HepG2 (cell line): ENCODE data around the gene SEC31A. TPM values are rescaled to one million over a fixed set of nuclear protein-coding genes. Genes with fewer than 3 reads are reported as not detected.
A peak's percentile ranks its signal among the peaks of the same experiment; 100 is the strongest.

Experiments
- ERF ChIP-seq: IDR thresholded peaks from 2 replicates; pipeline ENCODE4 v1.6.1; 2018; ENCODE audit warnings: missing biosample characterization, missing genetic modification reagents
- FOXM1 ChIP-seq: sonication (generic); formaldehyde crosslinking; IDR thresholded peaks from 2 replicates; pipeline ENCODE4 v1.5.0; 2020; ENCODE audit warnings: missing genetic modification reagents
- KLF11 ChIP-seq: IDR thresholded peaks from 2 replicates; pipeline ENCODE4 v1.6.1; 2016; ENCODE audit warnings: missing compliant biosample characterization
- MEF2D ChIP-seq: sonication (generic); formaldehyde crosslinking; IDR thresholded peaks from 2 replicates; pipeline ENCODE4 v1.5.1; 2020; ENCODE audit warnings: mild to moderate bottlenecking, missing genetic modification reagents
- MTA1 ChIP-seq: sonication (generic); formaldehyde crosslinking; IDR thresholded peaks from 2 replicates; pipeline ENCODE4 v1.4.0; 2020; ENCODE audit warnings: missing genetic modification reagents, mild to moderate bottlenecking, borderline replicate concordance
- SATB2 ChIP-seq: sonication (generic); formaldehyde crosslinking; IDR thresholded peaks from 2 replicates; pipeline ENCODE4 v1.5.0; 2020; ENCODE audit warnings: missing genetic modification reagents
- SIX1 ChIP-seq: sonication (generic); formaldehyde crosslinking; IDR thresholded peaks from 2 replicates; pipeline ENCODE4 v1.4.0; 2020; ENCODE audit warnings: missing genetic modification reagents, borderline replicate concordance
- SRSF9 ChIP-seq: fragments of 200-400 bp; formaldehyde crosslinking; IDR thresholded peaks from 2 replicates; pipeline ENCODE4 v1.6.1; 2018; ENCODE audit warnings: borderline replicate concordance, mild to moderate bottlenecking, low read depth, low read length; ENCODE audit not compliant: insufficient read depth, poor library complexity, severe bottlenecking
- ZNF160 ChIP-seq: sonication (generic); formaldehyde crosslinking; IDR thresholded peaks from 2 replicates; pipeline ENCODE4 v1.8.0; 2022; ENCODE audit warnings: mild to moderate bottlenecking, inconsistent platforms, missing genetic modification reagents
- ZNF569 ChIP-seq: sonication (generic); formaldehyde crosslinking; IDR thresholded peaks from 2 replicates; pipeline ENCODE4 v1.5.0; 2020; ENCODE audit warnings: mild to moderate bottlenecking, missing genetic modification reagents, moderate library complexity, borderline replicate concordance
- ZNF660 ChIP-seq: sonication (generic); formaldehyde crosslinking; IDR thresholded peaks from 2 replicates; pipeline ENCODE4 v1.5.1; 2020; ENCODE audit warnings: mild to moderate bottlenecking, low read depth, missing genetic modification reagents, borderline replicate concordance
- ZNF782 ChIP-seq: sonication (generic); formaldehyde crosslinking; IDR thresholded peaks from 2 replicates; pipeline ENCODE4 v1.4.0; 2020; ENCODE audit warnings: missing genetic modification reagents, mild to moderate bottlenecking, borderline replicate concordance
- ZSCAN25 ChIP-seq: sonication (generic); formaldehyde crosslinking; IDR thresholded peaks from 2 replicates; pipeline ENCODE4 v1.8.0; 2022; ENCODE audit warnings: mild to moderate bottlenecking, missing genetic modification reagents
- polyA plus RNA-seq, 8 experiments: library from polyadenylated mRNA; depleted of rRNA in 3 of 8; stranded (reverse) in 7 of 8; unstranded in 1 of 8; fragments of >200 nt; fragmentation: Illumina TruSeq in 4 of 8; extraction: Trizol in 4 of 8; gene quantifications; 2 replicates each; pipeline versions ENCODE4 v1.2.1 to v1.2.3, GENCODE V29; 2011 to 2016; ENCODE audit warnings: low read depth in 4 of 8, missing spikeins in 1 of 8, mixed read lengths in 1 of 8; ENCODE audit not compliant: insufficient read depth in 1 of 8
- total RNA-seq, 5 experiments: library from RNA; depleted of rRNA; stranded (reverse); fragments of >200 nt; fragmentation: Illumina TruSeq; extraction: Trizol; gene quantifications; 2 replicates each; pipeline ENCODE4 v1.2.3, GENCODE V29; 2016; ENCODE audit warnings: low read depth in 1 of 5
- TF ChIP-seq, protein P1 (sequence below): IDR thresholded peaks from 2 replicates; pipeline ENCODE4 v1.6.1; 2016; ENCODE audit warnings: low read depth
- TF ChIP-seq, protein P2 (sequence below): sonication (generic); formaldehyde crosslinking; IDR thresholded peaks from 2 replicates; pipeline ENCODE4 v1.4.0; 2020; ENCODE audit warnings: mild to moderate bottlenecking, missing genetic modification reagents
- TF ChIP-seq, protein P3 (sequence below): sonication (generic); formaldehyde crosslinking; IDR thresholded peaks from 2 replicates; pipeline ENCODE4 v1.4.0; 2020; ENCODE audit warnings: mild to moderate bottlenecking, missing genetic modification reagents
- TF ChIP-seq, protein P4 (sequence below): sonication (generic); formaldehyde crosslinking; IDR thresholded peaks from 2 replicates; pipeline ENCODE4 v1.5.0; 2020; ENCODE audit warnings: missing genetic modification reagents, mild to moderate bottlenecking, borderline replicate concordance
- TF ChIP-seq, protein P5 (sequence below): sonication (generic); formaldehyde crosslinking; IDR thresholded peaks from 2 replicates; pipeline ENCODE4 v1.8.0; 2022; ENCODE audit warnings: missing genetic modification reagents, mild to moderate bottlenecking, inconsistent platforms, borderline replicate concordance

Gene SEC31A
- total and polyA plus RNA-seq, 2 of the 13 experiments (the other 11 are each of a cell fraction or from before 2014, with no cell fraction given): 231 to 435 TPM

DNA sequence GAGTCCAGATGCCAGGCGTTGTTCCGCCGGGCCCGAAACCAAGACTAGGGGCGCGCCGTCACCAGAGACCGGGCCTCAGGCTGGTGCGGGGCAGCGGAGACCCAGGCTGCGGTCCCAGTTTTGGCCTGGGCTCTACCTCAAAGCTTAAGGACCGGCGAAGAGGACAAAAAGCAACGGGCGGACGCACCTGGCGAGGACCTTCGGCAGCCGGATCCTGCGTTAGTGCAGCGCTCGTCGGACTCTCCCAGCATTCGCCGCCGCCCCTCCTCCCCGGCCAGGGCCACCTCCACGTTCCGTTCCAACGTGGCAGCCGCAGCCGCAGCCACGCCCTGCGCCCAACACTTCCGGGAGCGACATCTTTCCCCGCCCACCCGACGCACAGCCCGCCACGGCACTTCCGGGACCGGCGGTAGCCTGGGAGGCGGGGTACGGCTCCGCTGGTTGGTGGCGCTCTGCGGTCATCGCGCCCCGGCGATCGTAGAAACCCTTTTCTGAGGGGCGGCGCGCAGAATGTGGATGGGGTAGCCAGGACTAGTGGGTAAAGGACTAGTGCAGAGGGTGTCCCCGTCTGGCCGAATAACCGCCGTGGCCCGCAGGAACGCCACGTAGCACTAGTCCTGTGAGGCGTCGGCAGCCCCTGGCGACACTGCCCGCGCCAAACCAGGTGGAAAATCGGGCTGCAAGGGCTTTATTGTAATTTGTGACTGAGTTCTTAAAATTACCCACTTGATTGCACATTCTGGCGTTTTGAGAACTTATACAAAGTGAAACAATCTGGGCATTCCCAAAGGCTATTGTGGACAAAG, at the start of gene SEC31A (continued):
- TF ChIP-seq, protein P1, sequence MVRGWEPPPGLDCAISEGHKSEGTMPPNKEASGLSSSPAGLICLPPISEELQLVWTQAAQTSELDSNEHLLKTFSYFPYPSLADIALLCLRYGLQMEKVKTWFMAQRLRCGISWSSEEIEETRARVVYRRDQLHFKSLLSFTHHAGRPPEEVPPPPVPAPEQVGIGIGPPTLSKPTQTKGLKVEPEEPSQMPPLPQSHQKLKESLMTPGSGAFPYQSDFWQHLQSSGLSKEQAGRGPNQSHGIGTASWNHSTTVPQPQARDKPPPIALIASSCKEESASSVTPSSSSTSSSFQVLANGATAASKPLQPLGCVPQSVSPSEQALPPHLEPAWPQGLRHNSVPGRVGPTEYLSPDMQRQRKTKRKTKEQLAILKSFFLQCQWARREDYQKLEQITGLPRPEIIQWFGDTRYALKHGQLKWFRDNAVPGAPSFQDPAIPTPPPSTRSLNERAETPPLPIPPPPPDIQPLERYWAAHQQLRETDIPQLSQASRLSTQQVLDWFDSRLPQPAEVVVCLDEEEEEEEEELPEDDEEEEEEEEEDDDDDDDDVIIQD (CRISPR knock-in tag): no peak; the same call in none of the 2 replicates
- TF ChIP-seq, protein P2, sequence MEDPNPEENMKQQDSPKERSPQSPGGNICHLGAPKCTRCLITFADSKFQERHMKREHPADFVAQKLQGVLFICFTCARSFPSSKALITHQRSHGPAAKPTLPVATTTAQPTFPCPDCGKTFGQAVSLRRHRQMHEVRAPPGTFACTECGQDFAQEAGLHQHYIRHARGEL (CRISPR knock-in tag): peak; percentile 78; the same call in 1 of the 2 replicates
- TF ChIP-seq SIX1 (CRISPR knock-in tag): no peak
- TF ChIP-seq, protein P3, sequence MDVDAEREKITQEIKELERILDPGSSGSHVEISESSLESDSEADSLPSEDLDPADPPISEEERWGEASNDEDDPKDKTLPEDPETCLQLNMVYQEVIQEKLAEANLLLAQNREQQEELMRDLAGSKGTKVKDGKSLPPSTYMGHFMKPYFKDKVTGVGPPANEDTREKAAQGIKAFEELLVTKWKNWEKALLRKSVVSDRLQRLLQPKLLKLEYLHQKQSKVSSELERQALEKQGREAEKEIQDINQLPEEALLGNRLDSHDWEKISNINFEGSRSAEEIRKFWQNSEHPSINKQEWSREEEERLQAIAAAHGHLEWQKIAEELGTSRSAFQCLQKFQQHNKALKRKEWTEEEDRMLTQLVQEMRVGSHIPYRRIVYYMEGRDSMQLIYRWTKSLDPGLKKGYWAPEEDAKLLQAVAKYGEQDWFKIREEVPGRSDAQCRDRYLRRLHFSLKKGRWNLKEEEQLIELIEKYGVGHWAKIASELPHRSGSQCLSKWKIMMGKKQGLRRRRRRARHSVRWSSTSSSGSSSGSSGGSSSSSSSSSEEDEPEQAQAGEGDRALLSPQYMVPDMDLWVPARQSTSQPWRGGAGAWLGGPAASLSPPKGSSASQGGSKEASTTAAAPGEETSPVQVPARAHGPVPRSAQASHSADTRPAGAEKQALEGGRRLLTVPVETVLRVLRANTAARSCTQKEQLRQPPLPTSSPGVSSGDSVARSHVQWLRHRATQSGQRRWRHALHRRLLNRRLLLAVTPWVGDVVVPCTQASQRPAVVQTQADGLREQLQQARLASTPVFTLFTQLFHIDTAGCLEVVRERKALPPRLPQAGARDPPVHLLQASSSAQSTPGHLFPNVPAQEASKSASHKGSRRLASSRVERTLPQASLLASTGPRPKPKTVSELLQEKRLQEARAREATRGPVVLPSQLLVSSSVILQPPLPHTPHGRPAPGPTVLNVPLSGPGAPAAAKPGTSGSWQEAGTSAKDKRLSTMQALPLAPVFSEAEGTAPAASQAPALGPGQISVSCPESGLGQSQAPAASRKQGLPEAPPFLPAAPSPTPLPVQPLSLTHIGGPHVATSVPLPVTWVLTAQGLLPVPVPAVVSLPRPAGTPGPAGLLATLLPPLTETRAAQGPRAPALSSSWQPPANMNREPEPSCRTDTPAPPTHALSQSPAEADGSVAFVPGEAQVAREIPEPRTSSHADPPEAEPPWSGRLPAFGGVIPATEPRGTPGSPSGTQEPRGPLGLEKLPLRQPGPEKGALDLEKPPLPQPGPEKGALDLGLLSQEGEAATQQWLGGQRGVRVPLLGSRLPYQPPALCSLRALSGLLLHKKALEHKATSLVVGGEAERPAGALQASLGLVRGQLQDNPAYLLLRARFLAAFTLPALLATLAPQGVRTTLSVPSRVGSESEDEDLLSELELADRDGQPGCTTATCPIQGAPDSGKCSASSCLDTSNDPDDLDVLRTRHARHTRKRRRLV (CRISPR knock-in tag): peak; percentile 90
- TF ChIP-seq ZNF569 (CRISPR knock-in tag): no peak; the same call in 1 of the 2 replicates
- TF ChIP-seq ERF (CRISPR knock-in tag): peak; percentile 89
- TF ChIP-seq ZNF160 (CRISPR knock-in tag): 0 out of 2 replicates have a peak, but pooled peaks have one; percentile 51
- TF ChIP-seq SATB2 (CRISPR knock-in tag): peak; percentile 86
- TF ChIP-seq ZNF782 (CRISPR knock-in tag): peak; percentile 91
- no peak for TF ChIP-seq ZNF660 (CRISPR knock-in tag)
- TF ChIP-seq ZSCAN25 (CRISPR knock-in tag): peak; percentile 80
- peak; percentile 36; the same call in 1 of the 2 replicates for TF ChIP-seq FOXM1 (CRISPR knock-in tag)
- no peak for TF ChIP-seq SRSF9
- peak; percentile 84 for TF ChIP-seq MEF2D
- peak; percentile 87 for TF ChIP-seq MTA1 (CRISPR knock-in tag)
- TF ChIP-seq, protein P4, sequence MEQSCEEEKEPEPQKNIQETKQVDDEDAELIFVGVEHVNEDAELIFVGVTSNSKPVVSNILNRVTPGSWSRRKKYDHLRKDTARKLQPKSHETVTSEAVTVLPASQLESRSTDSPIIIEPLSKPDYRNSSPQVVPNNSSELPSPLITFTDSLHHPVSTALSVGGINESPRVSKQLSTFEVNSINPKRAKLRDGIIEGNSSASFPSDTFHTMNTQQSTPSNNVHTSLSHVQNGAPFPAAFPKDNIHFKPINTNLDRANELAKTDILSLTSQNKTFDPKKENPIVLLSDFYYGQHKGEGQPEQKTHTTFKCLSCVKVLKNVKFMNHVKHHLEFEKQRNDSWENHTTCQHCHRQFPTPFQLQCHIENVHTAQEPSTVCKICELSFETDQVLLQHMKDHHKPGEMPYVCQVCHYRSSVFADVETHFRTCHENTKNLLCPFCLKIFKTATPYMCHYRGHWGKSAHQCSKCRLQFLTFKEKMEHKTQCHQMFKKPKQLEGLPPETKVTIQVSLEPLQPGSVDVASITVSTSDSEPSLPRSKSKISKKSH (CRISPR knock-in tag): peak; percentile 92
- TF ChIP-seq KLF11 (CRISPR knock-in tag): peak; percentile 91; the same call in 1 of the 2 replicates
- TF ChIP-seq, protein P5, sequence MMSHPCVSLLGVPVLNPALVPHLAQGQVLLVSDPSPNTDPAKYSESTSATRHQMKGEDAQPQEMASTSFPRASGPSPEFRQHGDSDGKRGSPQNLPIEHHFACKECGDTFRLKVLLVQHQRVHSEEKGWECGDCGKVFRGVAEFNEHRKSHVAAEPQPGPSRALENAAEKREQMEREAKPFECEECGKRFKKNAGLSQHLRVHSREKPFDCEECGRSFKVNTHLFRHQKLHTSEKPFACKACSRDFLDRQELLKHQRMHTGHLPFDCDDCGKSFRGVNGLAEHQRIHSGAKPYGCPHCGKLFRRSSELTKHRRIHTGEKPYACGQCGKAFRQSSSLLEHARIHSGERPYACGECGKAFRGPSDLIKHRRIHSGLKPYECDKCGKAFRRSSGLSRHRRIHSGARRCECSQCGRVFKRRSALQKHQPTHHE (CRISPR knock-in tag): peak; percentile 70; the same call in 1 of the 2 replicates
